ENCODE measurements around the gene SLC5A2. TPM values are rescaled to one million over a fixed set of nuclear protein-coding genes. Genes with fewer than 3 reads are reported as not detected.

Gene SLC5A2
- under 0.01 TPM in 2 replicates for total RNA-seq

GRCh38 chr16:31483081-31483480 is at the start of gene SLC5A2:
TSS of gene SLC5A2 (plus strand) at chr16:31483123. CDS start at chr16:31483137, 14 bp downstream.

DNA sequence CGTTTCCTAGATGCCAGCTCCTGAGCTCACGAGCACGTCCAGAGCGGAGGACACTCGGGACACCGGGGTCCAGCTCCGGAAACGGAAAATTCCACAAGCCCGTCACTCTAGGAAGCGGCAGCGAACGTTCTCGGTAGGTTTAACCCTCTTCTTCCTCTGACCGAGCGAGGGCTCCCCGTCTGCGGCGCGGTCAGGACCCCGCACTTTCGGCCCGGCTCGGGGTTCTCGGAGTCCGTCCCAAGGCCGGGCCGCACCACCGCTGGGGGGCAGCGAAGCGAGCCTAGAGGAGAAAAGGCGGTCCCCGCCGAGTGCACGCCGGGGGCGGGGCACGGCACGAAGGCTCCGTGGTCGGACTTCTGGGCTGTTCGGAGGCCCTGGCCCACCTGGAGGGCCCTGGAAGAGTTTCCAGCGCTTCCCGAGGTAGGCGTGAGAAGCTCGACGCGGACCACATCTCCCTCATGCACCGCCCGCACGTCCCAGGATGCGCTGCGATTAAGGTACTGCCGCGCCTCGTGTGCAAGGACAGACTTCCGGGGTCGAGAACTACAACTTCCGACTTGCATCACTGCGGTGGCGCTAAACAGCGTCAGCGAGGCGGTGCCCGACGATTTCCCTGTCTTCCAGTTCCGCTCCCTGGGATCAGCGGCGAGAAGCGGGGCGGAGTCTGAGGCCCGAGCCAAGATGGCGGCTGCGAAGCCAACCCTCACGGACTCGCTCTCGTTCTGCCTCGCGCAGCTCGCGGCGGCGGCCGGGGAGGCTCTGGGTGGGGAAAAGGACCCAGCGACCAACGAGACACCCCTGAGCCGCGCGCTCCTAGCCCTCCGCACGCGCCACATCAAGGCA is 23.9 kb upstream of the SLC5A2 start, which contains the start of gene ARMC5:
TSS of gene ARMC5 (plus strand) at position 658 of the 843 bp plus-strand sequence. CDS start at position 682, 24 bp downstream.

GRCh38 chr16:31471875-31472708 is 10.8 kb upstream of the SLC5A2 start, which contains the start of gene TGFB1I1:
TSS of gene TGFB1I1 (plus strand) at chr16:31472152. CDS start at chr16:31472189, 37 bp downstream.

GRCh38 chr16:31507929-31508705 is 25.2 kb downstream of the SLC5A2 start, which contains the start of gene RUSF1:
TSS of gene RUSF1 (minus strand) at chr16:31508391. CDS start at chr16:31508373, 18 bp downstream.

DNA sequence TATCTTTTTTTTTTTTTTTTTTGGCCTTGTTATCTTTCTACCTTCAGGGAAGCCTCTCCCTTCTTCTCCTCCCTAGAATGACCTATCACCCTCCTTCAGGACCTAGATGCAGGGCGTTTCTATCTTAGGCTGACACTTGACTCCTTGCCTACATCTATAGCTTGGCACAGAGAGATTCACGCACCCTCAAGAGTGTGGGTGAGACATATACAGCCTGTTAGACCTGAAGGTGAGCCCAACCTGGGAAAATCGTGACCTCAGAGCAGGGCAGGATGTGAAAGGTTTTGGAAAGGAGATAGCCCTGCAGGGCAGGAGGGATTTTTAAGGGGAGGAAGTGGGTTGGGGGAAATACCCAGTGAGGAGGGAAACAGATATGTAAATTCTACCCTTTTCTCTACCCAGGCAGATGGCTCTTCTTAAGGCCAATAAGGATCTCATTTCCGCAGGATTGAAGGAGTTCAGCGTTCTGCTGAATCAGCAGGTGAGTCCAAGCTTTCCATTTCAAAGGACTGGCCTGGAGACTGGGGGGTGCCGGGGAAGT is 44.9 kb downstream of the SLC5A2 start, which contains the start of gene AHSP:
TSS of gene AHSP (plus strand) at position 167 of the 541 bp plus-strand sequence. CDS start at position 407, 240 bp downstream.

Other genes with a start within 250 kb of the SLC5A2 start
- gene ITGAM, start 223.1 kb upstream of the SLC5A2 start, total RNA-seq: under 0.01 and 0.09 TPM in 2 replicates
- under 0.01 TPM in 1 of 2 replicates, not detected in the other for gene ITGAX, start 127.9 kb upstream of the SLC5A2 start, total RNA-seq
- gene ITGAD, start 89.8 kb upstream of the SLC5A2 start, total RNA-seq: not detected in 2 replicates
- not detected in 2 replicates for gene COX6A2, start 54.8 kb upstream of the SLC5A2 start, total RNA-seq
- 0.34 and 0.47 TPM in 2 replicates for gene ZNF843, start 40.3 kb upstream of the SLC5A2 start, total RNA-seq
- 5.8 and 6.5 TPM in 2 replicates for gene ARMC5, start 23.6 kb upstream of the SLC5A2 start, total RNA-seq
- gene TGFB1I1, start 11.0 kb upstream of the SLC5A2 start, total RNA-seq: 11.6 and 16.4 TPM in 2 replicates
- gene RUSF1, start 25.3 kb downstream of the SLC5A2 start, total RNA-seq: 37.4 and 46.9 TPM in 2 replicates
- not detected in 2 replicates for gene AHSP, start 44.8 kb downstream of the SLC5A2 start, total RNA-seq

All from bronchial smooth muscle cell (primary cell).